ENCODE data around the gene HDLBP.

The HDLBP gene

DNA sequence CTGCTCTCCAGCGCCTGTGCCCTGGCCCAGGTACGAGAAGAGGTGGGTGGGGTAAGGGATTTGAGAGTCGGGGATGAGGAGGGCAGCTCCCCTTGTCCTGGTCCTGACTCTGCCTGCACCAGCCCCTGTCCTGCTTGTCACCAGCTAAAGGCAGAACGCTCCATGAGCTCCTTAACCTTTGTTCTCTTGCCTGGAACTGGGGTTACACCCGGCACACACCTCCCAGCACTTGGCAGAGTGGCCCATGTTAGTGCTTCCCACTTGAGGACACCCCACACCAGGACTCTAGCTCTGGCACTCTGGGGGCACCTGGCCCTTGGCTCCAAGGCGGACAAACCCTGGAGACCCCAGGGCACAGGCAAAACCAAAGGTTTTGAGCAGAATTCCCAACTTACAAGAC lies 107.8 kb downstream of the HDLBP start:
- TF ChIP-seq, protein P1, sequence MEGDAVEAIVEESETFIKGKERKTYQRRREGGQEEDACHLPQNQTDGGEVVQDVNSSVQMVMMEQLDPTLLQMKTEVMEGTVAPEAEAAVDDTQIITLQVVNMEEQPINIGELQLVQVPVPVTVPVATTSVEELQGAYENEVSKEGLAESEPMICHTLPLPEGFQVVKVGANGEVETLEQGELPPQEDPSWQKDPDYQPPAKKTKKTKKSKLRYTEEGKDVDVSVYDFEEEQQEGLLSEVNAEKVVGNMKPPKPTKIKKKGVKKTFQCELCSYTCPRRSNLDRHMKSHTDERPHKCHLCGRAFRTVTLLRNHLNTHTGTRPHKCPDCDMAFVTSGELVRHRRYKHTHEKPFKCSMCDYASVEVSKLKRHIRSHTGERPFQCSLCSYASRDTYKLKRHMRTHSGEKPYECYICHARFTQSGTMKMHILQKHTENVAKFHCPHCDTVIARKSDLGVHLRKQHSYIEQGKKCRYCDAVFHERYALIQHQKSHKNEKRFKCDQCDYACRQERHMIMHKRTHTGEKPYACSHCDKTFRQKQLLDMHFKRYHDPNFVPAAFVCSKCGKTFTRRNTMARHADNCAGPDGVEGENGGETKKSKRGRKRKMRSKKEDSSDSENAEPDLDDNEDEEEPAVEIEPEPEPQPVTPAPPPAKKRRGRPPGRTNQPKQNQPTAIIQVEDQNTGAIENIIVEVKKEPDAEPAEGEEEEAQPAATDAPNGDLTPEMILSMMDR (IDR thresholded peaks at IDR 0.05; ENCODE audit: low read depth, low read length) = no peak
- no peak for DNase-seq (ENCODE audit: low read depth in 2 of 2)
- no peak overlapping the region for H3K4me3 ChIP-seq (replicated peaks in 1 of 2; ENCODE audit: low read depth in 2 of 2, low read length in 2 of 2)

- DNase-seq (ENCODE audit: low read depth in 2 of 2) = no peak
- no peak overlapping the region for H3K4me3 ChIP-seq (replicated peaks in 1 of 2; ENCODE audit: low read depth in 2 of 2, low read length in 2 of 2)
- TF ChIP-seq, protein P1 (IDR thresholded peaks at IDR 0.05; ENCODE audit: low read depth, low read length) = no peak
Measured at GRCh38 chr2:241207151-241207550, 108.3 kb downstream of the HDLBP start.

DNA sequence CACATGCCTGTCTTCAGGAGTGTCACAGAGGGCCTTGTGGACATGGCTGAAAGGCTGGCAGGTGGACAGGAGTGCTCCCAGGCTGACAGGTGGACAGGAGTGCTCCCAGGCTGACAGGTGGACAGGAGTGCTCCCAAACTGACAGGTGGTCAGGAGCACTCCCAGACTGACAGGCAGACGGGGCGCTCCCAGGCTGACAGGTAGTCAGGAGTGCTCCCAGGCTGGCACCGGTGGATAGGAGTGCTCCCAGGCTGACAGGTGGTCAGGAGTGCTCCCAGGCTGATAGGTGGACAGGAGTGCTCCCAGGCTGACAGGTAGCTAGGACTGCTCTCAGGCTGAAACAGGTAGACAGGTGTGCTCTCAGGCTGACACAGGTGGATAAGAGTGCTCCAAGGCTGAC lies 110.4 kb downstream of the HDLBP start:
- no peak for DNase-seq (ENCODE audit: low read depth in 2 of 2)
- TF ChIP-seq, protein P1 (IDR thresholded peaks at IDR 0.05; ENCODE audit: low read depth, low read length) = no peak
- H3K4me3 ChIP-seq (replicated peaks in 1 of 2; ENCODE audit: low read depth in 2 of 2, low read length in 2 of 2) = no peak overlapping the region

DNA sequence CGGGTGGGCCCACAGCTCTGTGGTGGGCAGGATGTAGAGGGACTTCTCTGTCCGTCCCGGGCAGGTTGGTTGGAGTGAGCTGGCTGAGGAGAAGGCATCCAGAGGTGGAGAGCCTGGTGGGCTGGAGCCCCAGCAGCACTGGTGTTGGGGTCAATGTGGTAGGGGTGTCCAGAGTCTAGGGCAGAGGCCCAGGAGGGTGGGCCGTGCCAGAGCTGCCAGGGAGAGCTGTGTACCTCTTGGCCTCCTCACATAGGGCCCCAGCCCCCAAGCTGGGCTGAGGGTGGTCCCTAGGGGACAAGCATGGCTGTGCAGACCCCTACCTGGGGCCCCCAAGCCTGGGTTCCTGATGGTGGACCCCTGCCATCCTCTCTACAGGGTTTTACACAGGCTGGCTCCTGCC lies 111.0 kb downstream of the HDLBP start:
- DNase-seq (ENCODE audit: low read depth in 2 of 2) = no peak
- TF ChIP-seq, protein P1 (IDR thresholded peaks at IDR 0.05; ENCODE audit: low read depth, low read length) = no peak
- H3K4me3 ChIP-seq (replicated peaks in 1 of 2; ENCODE audit: low read depth in 2 of 2, low read length in 2 of 2) = no peak overlapping the region

- no peak overlapping the region for H3K4me3 ChIP-seq (replicated peaks in 1 of 2; ENCODE audit: low read depth in 2 of 2, low read length in 2 of 2)
- TF ChIP-seq, protein P1 (IDR thresholded peaks at IDR 0.05; ENCODE audit: low read depth, low read length) = no peak
- no peak for DNase-seq (ENCODE audit: low read depth in 2 of 2)
Measured at GRCh38 chr2:241204010-241204384, 111.5 kb downstream of the HDLBP start.

DNA sequence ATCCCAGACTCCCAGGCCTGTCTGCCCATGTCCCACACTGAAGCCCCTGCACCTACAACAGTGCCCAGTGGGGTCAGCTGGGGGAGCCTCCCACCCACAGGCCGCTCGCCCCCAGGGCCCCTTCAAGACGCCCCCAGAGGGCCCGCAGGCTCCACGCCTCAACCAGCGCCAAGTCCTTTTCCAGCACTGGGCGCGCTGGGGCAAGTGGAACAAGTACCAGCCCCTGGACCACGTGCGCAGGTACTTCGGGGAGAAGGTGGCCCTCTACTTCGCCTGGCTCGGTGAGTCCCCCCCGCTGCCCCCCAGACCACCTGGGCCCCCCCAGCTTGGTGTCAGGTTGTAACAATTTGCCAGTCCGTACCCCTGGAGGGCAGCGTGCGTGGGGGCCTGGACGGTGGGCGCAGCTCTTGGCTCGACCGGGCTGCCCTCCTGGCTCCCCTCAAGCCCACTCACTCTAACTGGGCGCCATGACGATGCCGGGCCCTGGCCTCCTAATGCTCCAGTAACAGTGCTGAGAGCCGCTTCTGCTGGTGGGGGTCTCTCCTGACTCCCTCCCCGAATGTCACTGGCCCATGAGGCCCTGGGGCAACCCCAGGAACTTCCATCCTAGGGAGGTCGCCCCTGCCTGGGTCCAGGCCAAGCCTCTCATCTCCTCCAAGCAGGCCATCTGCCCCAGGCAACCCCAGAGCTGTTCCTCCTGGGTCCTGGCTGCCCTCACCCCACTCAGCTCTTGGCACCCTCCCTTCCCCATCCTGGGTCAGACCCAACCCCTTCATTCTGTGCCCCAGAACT lies 112.1 kb downstream of the HDLBP start:
- H3K4me3 ChIP-seq (replicated peaks in 1 of 2; ENCODE audit: low read depth in 2 of 2, low read length in 2 of 2) = no peak overlapping the region
- no peak for DNase-seq (ENCODE audit: low read depth in 2 of 2)
- TF ChIP-seq, protein P1 (IDR thresholded peaks at IDR 0.05; ENCODE audit: low read depth, low read length) = no peak

GRCh38 chr2:241202681-241203080 lies 112.8 kb downstream of the HDLBP start:
- TF ChIP-seq, protein P1 (IDR thresholded peaks at IDR 0.05; ENCODE audit: low read depth, low read length) = no peak
- no peak for DNase-seq (ENCODE audit: low read depth in 2 of 2)
- no peak overlapping the region for H3K4me3 ChIP-seq (replicated peaks in 1 of 2; ENCODE audit: low read depth in 2 of 2, low read length in 2 of 2)
